HG02588 (cell line): ENCODE measurements around the gene NFATC2.

Experiments used
- ATAC-seq: cut with Tn5 transposase; IDR thresholded peaks from one replicate; pipeline ENCODE4 v1.9.1; 2021; ENCODE audit warnings: mild to moderate bottlenecking, moderate library complexity; ENCODE audit not compliant: unreplicated experiment

Gene NFATC2

DNA sequence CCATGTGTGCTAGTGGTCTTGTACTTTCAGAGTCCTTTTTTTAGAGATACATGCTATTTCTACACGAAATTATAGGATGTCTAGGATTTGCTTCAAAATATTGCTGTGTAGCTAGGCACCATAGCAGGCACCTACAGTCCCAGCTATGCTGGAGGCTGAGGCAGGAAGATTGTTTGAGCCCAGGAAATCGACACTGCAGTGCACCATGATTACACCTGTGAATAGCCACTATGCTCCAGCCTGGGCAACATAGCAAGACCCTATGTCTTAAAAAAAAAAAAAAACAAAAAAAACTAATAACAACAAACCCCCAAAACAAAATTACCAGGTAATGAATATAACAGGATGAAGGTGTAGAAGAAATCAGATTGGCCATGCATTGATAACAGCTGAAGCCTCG lies 121.7 kb downstream of the NFATC2 start:
- no peak for ATAC-seq

DNA sequence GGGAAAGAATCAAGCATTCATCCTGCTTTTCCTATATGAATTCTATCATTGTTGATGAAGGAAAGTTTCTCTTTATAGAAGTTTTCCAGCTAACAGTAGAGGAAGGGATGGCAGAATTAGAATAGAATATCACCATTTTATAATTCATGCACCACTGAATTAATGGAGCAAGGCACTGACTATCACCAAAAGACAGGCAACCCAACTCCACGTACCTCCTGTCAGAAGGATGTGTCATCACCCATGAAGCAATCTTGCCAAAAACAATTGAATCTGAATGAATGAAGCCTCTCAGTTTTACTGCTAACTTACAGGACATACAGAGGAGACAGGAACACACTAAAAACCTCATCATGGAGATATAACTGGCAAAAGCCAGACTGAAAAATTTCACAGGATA lies 122.4 kb downstream of the NFATC2 start:
- no peak for ATAC-seq

DNA sequence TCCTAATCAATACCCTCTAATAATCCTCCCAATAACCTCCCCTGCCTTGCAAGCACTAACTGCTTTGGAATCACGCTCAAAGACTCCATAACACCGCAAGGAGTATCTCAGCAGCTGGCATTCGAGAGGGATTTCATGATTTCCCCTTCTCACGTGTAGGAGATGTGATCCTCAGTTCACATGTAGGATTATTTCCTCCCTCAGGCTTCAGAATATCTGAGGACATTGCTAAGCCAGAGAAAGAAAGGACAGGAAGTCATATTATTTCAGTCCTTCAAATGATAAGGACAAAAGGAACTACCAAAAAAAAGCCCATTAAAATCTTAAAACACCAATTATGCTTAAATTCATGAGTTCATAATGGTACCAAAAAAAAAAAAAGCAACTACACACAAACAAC lies 122.9 kb downstream of the NFATC2 start:
- ATAC-seq = no peak

DNA sequence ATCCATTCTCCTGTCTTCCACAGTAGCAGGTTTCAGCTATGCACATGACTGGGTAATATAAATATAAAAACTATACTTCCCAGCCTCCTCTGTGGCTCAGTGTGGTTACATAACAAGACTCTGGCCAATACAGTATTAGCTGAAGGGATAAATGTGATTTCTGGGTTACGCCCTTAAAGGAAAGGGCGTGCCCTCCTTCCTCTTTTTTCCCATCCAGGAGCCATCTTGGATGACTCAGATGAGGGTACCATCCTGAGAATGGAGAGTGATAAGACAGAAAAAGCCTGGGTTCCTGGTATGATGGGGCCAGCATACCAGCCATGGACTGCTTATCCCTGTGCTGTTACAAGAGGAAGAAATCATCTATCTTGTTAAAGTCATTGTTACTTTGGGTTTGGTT lies 123.3 kb downstream of the NFATC2 start:
- ATAC-seq = no peak

GRCh38 chr20:51418137-51418529 lies 124.4 kb downstream of the NFATC2 start:
- ATAC-seq = no peak

DNA sequence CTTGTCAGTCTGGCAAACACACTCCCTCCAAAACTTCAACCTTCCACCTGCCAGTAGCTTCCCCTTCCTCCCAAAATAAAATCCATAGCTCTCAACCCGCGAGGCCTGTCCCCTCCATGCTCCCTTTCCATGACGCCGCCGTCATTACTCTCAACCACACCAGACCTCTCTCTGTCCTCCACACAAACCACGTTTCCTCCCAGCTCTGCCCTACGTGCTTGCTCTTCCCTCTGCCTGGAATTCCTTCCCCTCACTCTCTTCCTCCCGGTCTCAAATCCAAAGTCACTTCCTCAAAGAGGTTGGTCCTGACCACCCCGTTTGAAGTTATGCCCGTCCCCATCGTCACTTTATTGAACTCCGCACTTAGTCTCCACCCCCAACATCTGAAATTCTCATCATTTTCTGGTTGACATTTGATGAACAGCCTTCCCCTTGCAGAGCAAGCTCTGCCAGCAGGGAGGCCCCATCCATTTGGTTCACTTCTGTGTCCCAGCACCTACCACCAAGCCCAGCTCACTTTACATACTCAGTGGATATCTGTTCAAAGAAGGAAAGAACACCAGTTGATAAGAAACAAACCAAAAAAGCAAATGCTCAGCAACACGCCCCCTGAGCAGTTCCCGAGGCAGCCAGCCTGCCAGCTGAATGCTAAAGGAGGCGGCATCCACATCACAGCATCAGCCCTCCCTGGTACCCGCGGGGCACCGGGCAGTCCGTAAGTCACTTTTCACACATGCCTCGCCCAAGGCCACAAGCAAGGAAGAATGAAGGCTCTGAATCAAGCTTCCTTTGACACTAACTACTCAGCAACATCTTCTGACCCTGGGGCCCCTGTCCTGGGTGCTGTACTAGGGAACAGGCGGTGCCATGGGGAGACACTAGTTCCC lies 125.0 kb downstream of the NFATC2 start:
- ATAC-seq = no peak

GRCh38 chr20:51416532-51417249 lies 125.8 kb downstream of the NFATC2 start:
- ATAC-seq = no peak

DNA sequence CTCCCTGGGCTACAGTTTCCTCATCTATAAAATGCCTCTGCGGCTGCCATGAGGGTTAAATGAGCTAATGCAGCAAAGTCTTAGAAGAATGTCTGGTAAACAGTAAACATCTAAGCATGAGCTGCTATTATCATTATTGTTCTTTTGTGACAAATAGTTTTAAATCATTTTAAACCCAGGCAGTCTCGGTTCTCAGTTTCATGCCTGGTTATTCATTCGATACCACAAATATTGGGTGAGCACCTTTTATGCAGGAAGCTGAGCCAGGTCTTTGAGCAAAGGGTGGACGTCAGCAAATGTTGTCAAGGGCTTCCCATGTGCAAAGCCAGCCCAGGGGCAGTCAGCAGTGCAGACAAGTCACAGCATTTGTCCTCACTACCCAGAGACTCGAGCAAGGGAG lies 128.7 kb downstream of the NFATC2 start:
- ATAC-seq = no peak

GRCh38 chr20:51412951-51413481 lies 129.5 kb downstream of the NFATC2 start:
- ATAC-seq = no peak

- ATAC-seq = no peak
Measured at GRCh38 chr20:51412333-51412871, 130.1 kb downstream of the NFATC2 start.

GRCh38 chr20:51411870-51412269 lies 130.6 kb downstream of the NFATC2 start:
- ATAC-seq = no peak

GRCh38 chr20:51410586-51411325 lies 131.8 kb downstream of the NFATC2 start:
- ATAC-seq = no peak

DNA sequence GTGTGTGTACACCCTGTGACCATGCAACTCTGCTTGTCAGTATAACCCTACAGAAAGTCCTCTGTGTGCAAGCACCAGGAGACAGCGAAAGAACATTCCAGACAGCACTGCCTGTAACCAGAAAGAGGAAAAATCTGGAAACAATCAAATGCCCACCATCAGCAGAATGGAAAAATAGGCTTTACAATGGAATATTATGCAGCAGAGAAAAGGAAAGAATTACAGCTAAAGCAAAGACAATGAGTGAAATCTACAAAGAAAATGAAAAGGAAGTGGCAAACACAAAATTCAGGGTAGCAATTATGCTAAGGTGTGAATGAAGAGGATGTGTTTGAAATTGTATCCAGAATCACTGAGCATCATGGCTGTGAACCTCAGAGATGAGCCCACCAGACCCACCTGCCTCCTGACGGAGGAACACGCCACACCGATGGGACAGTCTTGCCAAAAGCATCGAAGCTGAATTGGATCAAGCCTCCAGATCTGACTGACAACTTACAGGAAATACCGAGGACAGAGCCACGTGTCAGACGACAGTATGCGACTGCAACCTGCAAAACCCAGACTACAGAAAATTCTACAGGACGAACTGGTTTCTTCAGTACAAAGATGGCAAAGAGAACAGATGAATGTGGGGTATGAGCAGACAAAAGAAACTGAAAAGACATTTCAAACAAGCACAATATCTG lies 133.2 kb downstream of the NFATC2 start:
- no peak for ATAC-seq

- ATAC-seq = peak; percentile 73
Measured at GRCh38 chr20:51404297-51405060, 138.0 kb downstream of the NFATC2 start.

- no peak for ATAC-seq
Measured at GRCh38 chr20:51403466-51404220, 138.9 kb downstream of the NFATC2 start.

DNA sequence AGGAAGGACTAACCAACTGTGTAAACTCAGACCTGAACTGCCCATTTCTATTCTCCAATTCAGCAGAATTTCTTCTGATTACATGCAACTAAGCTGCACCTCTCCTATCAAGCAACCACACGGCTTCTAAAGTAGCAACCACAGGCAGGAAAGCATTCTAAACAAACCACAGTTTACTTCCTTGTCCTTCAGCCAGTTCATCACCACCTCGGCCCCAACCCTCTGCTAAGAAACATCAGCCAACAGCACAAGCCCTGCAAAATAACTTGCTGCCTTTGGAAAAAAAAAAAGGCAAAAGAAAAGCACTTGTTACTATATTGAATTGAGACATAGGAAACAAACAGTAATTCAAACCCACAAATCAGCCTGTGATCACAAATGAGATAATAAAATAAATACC lies 140.3 kb downstream of the NFATC2 start:
- ATAC-seq = no peak

- ATAC-seq = no peak
Measured at GRCh38 chr20:51401496-51401895, 141.0 kb downstream of the NFATC2 start.

DNA sequence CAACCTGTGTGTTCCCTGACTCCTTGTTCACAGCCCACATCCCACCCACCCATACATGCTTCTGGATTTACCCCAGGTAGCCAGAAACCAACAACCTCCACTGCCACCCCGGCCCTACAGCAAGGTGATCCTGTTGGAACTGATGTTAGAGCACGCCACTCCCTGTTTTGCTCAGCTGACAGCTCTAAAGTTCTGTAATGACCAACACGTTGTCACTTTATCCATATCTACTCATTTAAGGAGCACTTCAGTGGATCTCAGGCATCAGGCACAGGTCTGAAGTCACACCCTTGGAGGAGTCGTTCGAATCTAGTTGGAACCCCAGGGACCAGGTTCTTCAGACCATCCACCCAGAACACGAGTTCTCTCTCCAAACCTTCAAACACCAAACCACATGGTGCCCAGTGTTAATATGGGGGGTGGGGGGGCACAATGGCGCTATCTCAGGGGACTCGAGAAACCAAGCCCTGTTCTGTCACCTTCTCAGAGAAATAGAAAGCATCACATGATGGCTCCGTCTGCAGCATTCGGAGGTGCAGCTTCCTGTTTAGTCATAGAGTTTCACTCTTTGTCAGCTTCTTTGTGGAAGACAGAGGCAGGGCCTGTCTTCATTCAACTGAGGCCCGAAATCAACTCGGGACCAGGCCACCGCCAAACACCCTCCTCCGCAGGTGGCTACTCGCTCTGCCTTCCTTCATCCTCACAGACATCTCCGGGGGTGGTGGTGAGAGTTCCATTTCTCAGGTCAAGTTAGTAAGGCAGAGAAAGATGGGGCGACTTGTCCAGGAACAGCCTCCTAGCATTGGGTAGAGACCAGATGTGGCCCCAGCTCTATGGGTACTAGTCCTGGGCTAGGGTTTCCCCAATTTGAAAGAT lies 142.2 kb downstream of the NFATC2 start:
- ATAC-seq = peak; percentile 63
